Ramos (cell line): ENCODE results near the gene B4GALT5.

ENCODE experiments used
- in situ Hi-C: fragments of 300-500 bp; cut with MboI; formaldehyde crosslinking; loops from one replicate; pipeline ENCODE4 v1.14.3; 2022; ENCODE audit warnings: low sequenced_read_pairs; ENCODE audit not compliant: unreplicated experiment

B4GALT5 gene

GRCh38 chr20:49704932-49705336, 8.7 kb downstream of the B4GALT5 start:
- in situ Hi-C loops = no loop called here

GRCh38 chr20:49701916-49702315, 11.8 kb downstream of the B4GALT5 start:
- in situ Hi-C loops = no loop called here

GRCh38 chr20:49701241-49701790, 12.4 kb downstream of the B4GALT5 start:
- in situ Hi-C loops = no loop called here

GRCh38 chr20:49700411-49701185, 13.1 kb downstream of the B4GALT5 start:
- in situ Hi-C loops = no loop called here

- in situ Hi-C loops = no loop called here
Observed at GRCh38 chr20:49699200-49699992, 14.3 kb downstream of the B4GALT5 start.

GRCh38 chr20:49698477-49698876, 15.2 kb downstream of the B4GALT5 start:
- in situ Hi-C loops = no loop called here

GRCh38 chr20:49697071-49697470, 16.6 kb downstream of the B4GALT5 start:
- in situ Hi-C loops = no loop called here

- in situ Hi-C loops = no loop called here
Observed at GRCh38 chr20:49696594-49696993, 17.1 kb downstream of the B4GALT5 start.

- in situ Hi-C loops = no loop called here
Observed at GRCh38 chr20:49695830-49696229, 17.8 kb downstream of the B4GALT5 start.

- in situ Hi-C loops = no loop called here
Observed at GRCh38 chr20:49694450-49695071, 19.1 kb downstream of the B4GALT5 start.

- in situ Hi-C loops = no loop called here
Observed at GRCh38 chr20:49693435-49694171, 20.1 kb downstream of the B4GALT5 start.

- in situ Hi-C loops = no loop called here
Observed at GRCh38 chr20:49692941-49693340, 20.7 kb downstream of the B4GALT5 start.

GRCh38 chr20:49691818-49692568, 21.7 kb downstream of the B4GALT5 start:
- in situ Hi-C loops = no loop called here

GRCh38 chr20:49690899-49691620, 22.6 kb downstream of the B4GALT5 start:
- in situ Hi-C loops = no loop called here

GRCh38 chr20:49687595-49688567, 25.8 kb downstream of the B4GALT5 start:
- in situ Hi-C loops = no loop called here

GRCh38 chr20:49685809-49686208, 27.9 kb downstream of the B4GALT5 start:
- in situ Hi-C loops = no loop called here

GRCh38 chr20:49685161-49685601, 28.5 kb downstream of the B4GALT5 start:
- in situ Hi-C loops = no loop called here
